Skeletal muscle satellite cell (primary cell): Measurements from ENCODE around the gene MMP3.

Experiments used
- H3K27me3 ChIP-seq: 2 replicates; pipeline ENCODE4 v1.7.0; 2013; ENCODE audit warnings: low read length; ENCODE audit not compliant: control insufficient read depth, insufficient read depth
- H3K36me3 ChIP-seq: 2 replicates; pipeline ENCODE4 v1.7.0; 2013; ENCODE audit warnings: mild to moderate bottlenecking, control low read depth, low read length; ENCODE audit not compliant: insufficient read depth
- H3K4me1 ChIP-seq: 2 replicates; pipeline ENCODE4 v1.7.0; 2013; ENCODE audit warnings: low read length; ENCODE audit not compliant: control insufficient read depth, insufficient read depth
- H3K4me2 ChIP-seq: 2 replicates; pipeline ENCODE4 v1.7.0; 2013; ENCODE audit warnings: mild to moderate bottlenecking, low read length
- H3K4me3 ChIP-seq: 2 replicates; pipeline ENCODE4 v1.7.0; 2013; ENCODE audit warnings: low read length
- H3K9ac ChIP-seq: 2 replicates; pipeline ENCODE4 v1.7.0; 2013; ENCODE audit warnings: mild to moderate bottlenecking, low read depth, low read length, moderate library complexity
- H3K9me3 ChIP-seq: replicated peaks from 2 replicates; pipeline ENCODE4 v1.7.0; 2013; ENCODE audit warnings: mild to moderate bottlenecking, control low read depth, low read length

Gene MMP3

GRCh38 chr11:102806296-102806695, 37.1 kb downstream of the MMP3 start:
- no peak overlapping the region for H3K9ac ChIP-seq
- peaks cover 10% of the 10 kb centered on the region for H3K27me3 ChIP-seq
- no peaks in the 10 kb centered on the region for H3K9me3 ChIP-seq
- H3K4me2 ChIP-seq, result no peak overlapping the region
- H3K36me3 ChIP-seq, result no peaks in the 10 kb centered on the region
- H3K4me3 ChIP-seq, result no peak overlapping the region
- H3K4me1 ChIP-seq, result peaks cover 5% of the 10 kb centered on the region

GRCh38 chr11:102802341-102802740, 41.1 kb downstream of the MMP3 start:
- Histone ChIP-seq H3K4me3 (no peak overlapping the region), H3K9me3 (no peaks in the 10 kb centered on the region), H3K4me1 (peaks cover 5% of the 10 kb centered on the region), H3K36me3 (no peaks in the 10 kb centered on the region), H3K4me2 (no peak overlapping the region), H3K9ac (no peak overlapping the region), H3K27me3 (no peaks in the 10 kb centered on the region)

DNA sequence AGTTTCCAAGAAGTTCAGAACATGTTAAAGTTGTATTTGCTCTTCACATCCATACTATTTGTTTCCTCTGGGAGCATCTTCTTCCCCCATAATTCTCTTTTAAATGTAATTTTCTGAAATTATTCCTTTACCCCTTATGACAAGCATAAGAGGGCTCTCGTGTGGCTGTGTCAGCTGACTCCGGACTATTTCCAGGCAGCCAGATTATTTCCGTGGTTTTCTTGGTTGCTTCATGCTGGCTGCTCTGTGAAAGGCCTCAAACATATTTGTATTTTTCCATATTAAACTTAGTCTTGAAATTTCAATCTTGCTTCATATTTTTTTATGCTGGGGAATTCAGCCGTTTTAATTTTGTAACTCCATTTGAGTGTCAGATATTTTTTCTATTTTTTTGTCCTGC, 42.6 kb downstream of the MMP3 start:
- H3K4me2 ChIP-seq, result no peak overlapping the region
- H3K4me3 ChIP-seq, result no peak overlapping the region
- no peaks in the 10 kb centered on the region for H3K9me3 ChIP-seq
- no peak overlapping the region for H3K9ac ChIP-seq
- no peaks in the 10 kb centered on the region for H3K36me3 ChIP-seq
- H3K4me1 ChIP-seq, result peaks cover 5% of the 10 kb centered on the region
- peaks cover 10% of the 10 kb centered on the region for H3K27me3 ChIP-seq

- peaks cover 5% of the 10 kb centered on the region for H3K4me1 ChIP-seq
- no peaks in the 10 kb centered on the region for H3K9me3 ChIP-seq
- no peak overlapping the region for H3K4me2 ChIP-seq
- no peaks in the 10 kb centered on the region for H3K36me3 ChIP-seq
- peaks cover 10% of the 10 kb centered on the region for H3K27me3 ChIP-seq
- no peak overlapping the region for H3K4me3 ChIP-seq
- no peak overlapping the region for H3K9ac ChIP-seq
Measured at GRCh38 chr11:102799681-102800340, 43.6 kb downstream of the MMP3 start.

DNA sequence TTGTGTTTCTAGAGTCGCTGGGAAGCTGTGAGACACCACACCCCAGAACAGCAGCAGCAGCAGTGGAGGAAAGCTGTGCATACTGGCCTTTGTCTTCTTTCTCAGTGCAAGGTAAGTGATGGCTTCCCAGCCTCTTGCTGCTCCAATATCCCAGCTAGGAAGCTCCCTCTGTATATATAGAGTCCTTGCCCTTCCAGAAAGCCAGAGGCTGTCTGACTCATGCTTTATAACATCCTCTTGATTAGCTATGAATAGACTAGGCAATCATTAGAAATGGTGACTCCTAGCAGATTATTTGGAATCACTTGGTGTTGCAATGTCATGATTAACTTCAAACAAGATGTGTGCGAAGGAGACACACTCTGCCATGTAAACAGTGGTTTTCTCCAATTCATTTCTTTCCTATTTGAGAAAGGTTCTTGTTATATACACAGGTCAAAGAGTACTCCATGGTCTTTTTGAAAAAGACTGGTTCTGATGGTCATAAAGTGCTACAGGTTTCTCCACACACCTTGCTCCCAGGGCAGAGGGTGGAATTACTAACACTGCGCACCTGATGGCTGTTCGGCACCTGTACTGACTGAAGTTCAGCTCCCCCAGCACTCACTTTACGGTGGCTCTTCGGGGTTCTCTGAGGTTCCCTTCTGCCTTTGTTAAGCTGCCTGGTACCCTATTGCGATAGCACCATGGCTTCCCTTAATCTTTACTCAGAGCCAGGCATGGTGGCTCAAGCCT, 45.2 kb downstream of the MMP3 start, which contains the start of gene MMP1:
TSS of gene MMP1 (minus strand) at position 149 of the 735 bp plus-strand sequence. CDS start at position 81, 68 bp downstream.
- peaks cover 10% of the 10 kb centered on the region for H3K27me3 ChIP-seq
- H3K4me3 ChIP-seq, result no peak within 1 kb of the TSS
- no peak within 1 kb of the TSS for H3K4me2 ChIP-seq
- no peaks in the 10 kb centered on the region for H3K9me3 ChIP-seq
- H3K9ac ChIP-seq, result no peak within 1 kb of the TSS
- no peaks in the 10 kb centered on the region for H3K36me3 ChIP-seq
- H3K4me1 ChIP-seq, result peaks cover 5% of the 10 kb centered on the region

GRCh38 chr11:102794382-102794781, 49.0 kb downstream of the MMP3 start:
- Histone ChIP-seq H3K4me1 (no peaks in the 10 kb centered on the region), H3K9ac (no peak overlapping the region), H3K36me3 (no peaks in the 10 kb centered on the region), H3K27me3 (peaks cover 12% of the 10 kb centered on the region), H3K4me3 (no peak overlapping the region), H3K4me2 (no peak overlapping the region), H3K9me3 (no peaks in the 10 kb centered on the region)

- H3K9ac ChIP-seq, result no peak overlapping the region
- no peaks in the 10 kb centered on the region for H3K36me3 ChIP-seq
- no peak overlapping the region for H3K4me3 ChIP-seq
- no peaks in the 10 kb centered on the region for H3K4me1 ChIP-seq
- H3K27me3 ChIP-seq, result peaks cover 16% of the 10 kb centered on the region
- H3K9me3 ChIP-seq, result no peaks in the 10 kb centered on the region
- H3K4me2 ChIP-seq, result no peak overlapping the region
Measured at GRCh38 chr11:102793677-102794290, 49.6 kb downstream of the MMP3 start.

DNA sequence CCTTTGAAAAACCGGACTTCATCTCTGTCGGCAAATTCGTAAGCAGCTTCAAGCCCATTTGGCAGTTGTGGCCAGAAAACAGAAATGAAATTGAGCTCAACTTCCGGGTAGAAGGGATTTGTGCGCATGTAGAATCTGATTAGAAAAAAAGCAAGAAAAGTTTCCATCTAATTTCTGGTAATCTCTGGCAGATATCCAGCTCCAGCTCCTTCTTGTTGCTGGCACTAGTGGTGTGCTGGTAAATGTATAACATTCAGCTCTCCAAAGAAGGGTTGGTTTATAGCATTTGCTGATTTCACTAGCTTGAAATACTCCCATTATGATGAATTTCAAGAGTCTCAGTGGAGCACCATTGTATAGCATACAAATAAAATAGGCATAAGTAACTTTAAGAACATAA, 50.8 kb downstream of the MMP3 start:
- H3K4me1 ChIP-seq, result no peaks in the 10 kb centered on the region
- no peak overlapping the region for H3K9ac ChIP-seq
- H3K4me2 ChIP-seq, result no peak overlapping the region
- no peaks in the 10 kb centered on the region for H3K36me3 ChIP-seq
- no peaks in the 10 kb centered on the region for H3K9me3 ChIP-seq
- no peak overlapping the region for H3K4me3 ChIP-seq
- peaks cover 20% of the 10 kb centered on the region for H3K27me3 ChIP-seq

- Histone ChIP-seq H3K27me3 (peaks cover 15% of the 10 kb centered on the region), H3K4me1 (no peaks in the 10 kb centered on the region), H3K9ac (no peak overlapping the region), H3K36me3 (no peaks in the 10 kb centered on the region), H3K9me3 (no peaks in the 10 kb centered on the region), H3K4me3 (no peak overlapping the region), H3K4me2 (no peak overlapping the region)
Measured at GRCh38 chr11:102791271-102792036, 52.0 kb downstream of the MMP3 start.

GRCh38 chr11:102788334-102788995, 54.9 kb downstream of the MMP3 start:
- H3K36me3 ChIP-seq, result no peaks in the 10 kb centered on the region
- no peak overlapping the region for H3K9ac ChIP-seq
- no peaks in the 10 kb centered on the region for H3K9me3 ChIP-seq
- H3K4me2 ChIP-seq, result no peak overlapping the region
- peaks cover 14% of the 10 kb centered on the region for H3K27me3 ChIP-seq
- no peak overlapping the region for H3K4me3 ChIP-seq
- no peaks in the 10 kb centered on the region for H3K4me1 ChIP-seq
